ENCODE measurements around the gene TMEM14A.

GRCh38 chr6:52662031-52662430 is 8.9 kb upstream of the TMEM14A start:
- TF ChIP-seq, protein P1, sequence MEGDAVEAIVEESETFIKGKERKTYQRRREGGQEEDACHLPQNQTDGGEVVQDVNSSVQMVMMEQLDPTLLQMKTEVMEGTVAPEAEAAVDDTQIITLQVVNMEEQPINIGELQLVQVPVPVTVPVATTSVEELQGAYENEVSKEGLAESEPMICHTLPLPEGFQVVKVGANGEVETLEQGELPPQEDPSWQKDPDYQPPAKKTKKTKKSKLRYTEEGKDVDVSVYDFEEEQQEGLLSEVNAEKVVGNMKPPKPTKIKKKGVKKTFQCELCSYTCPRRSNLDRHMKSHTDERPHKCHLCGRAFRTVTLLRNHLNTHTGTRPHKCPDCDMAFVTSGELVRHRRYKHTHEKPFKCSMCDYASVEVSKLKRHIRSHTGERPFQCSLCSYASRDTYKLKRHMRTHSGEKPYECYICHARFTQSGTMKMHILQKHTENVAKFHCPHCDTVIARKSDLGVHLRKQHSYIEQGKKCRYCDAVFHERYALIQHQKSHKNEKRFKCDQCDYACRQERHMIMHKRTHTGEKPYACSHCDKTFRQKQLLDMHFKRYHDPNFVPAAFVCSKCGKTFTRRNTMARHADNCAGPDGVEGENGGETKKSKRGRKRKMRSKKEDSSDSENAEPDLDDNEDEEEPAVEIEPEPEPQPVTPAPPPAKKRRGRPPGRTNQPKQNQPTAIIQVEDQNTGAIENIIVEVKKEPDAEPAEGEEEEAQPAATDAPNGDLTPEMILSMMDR (IDR thresholded peaks at IDR 0.05), result no peak
- TF ChIP-seq POLR2A (IDR thresholded peaks at IDR 0.05) (no peak), EP300 (IDR thresholded peaks at IDR 0.05; ENCODE audit: low read depth) (no peak)
